ENCODE measurements around the gene THSD7B.
"Not testable (repeated sequence)": the region's sequence is repeated elsewhere in the genome, so short reads cannot be mapped to it uniquely, and the experiment has no call there.

THSD7B gene

GRCh38 chr2:137298377-137298776 lies 533.0 kb downstream of the THSD7B start:
- DNase-seq = no peak

GRCh38 chr2:137300987-137301386 lies 535.6 kb downstream of the THSD7B start:
- DNase-seq = no peak

DNA sequence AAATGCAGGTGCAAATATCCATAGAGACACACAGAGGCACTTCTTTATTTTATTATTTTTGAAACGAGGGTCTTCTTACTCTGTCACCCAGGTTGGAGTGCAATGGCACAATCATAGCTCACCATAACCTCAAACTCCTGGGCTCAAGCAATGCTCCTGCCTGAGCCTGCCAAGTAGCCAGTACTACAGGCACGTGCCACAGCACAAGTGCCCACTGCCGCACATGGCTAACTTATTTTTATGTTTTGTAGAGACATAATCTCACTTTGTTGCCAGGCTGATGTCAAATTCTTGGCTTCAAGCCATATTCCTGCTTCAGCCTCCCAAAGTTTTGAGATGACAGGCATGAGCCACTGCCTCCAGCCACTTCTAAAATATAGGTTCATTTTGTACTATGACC lies 537.6 kb downstream of the THSD7B start:
- DNase-seq = no peak

DNA sequence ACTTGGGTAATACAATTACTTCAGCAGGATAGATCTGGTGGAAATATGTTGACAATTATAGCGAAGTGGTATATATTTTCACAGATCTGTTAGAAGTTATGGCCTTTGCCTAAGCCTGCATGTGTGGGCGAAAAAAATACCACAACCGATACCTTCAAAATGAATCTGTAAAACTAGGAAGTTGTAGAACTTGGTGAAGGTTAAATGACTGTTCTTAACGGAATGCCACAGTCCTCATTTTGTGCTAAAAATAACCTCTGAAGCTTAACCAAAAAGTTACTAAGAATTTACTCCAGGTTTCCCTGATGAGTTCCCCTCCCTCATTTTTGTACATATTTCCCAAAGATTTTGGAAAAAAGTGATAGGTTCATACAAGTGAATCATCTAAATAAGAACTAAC lies 550.7 kb downstream of the THSD7B start:
- DNase-seq = no peak

DNA sequence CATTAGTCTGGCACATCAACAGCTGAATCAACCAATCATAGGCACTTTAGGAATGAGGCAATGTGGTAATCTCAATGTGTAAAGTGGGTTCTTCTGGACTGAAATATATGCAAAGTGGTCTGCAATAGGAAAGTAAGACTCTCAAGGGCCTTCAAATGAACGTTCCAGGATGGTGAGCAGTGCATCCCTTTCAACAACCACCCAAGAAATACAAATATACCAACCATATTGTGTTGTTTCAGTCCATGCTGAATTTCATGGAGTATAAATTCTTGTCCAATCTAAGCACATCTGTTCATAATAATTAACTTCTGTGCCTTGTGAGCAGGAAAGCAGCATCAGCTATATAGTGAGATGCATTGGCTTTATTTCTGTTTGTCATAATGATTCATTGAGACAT lies 556.2 kb downstream of the THSD7B start:
- DNase-seq = no peak

- not testable (repeated sequence) for DNase-seq
Measured at GRCh38 chr2:137331562-137331961, 566.2 kb downstream of the THSD7B start.

- no peak for DNase-seq
Measured at GRCh38 chr2:137333386-137334165, 568.2 kb downstream of the THSD7B start.

GRCh38 chr2:137336067-137336466 lies 570.7 kb downstream of the THSD7B start:
- no peak for DNase-seq

DNA sequence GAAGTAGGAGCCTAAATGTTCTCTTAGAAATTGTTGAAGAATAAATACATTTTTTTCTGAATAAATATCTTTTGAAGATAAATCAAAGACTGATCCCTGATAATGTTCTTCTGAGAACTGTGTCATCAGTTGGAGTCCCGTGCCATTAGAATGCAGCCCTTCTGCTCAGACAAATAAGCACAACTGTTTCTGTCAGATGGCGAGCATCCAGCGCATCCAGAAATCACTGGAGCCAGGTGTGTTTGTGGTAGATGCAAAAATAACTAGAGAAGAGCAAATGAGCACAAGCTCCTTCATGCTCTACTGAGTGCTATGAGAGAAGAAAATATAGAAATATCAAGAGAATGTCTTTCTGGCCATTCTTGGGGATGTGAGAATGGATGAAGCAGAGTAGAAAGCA lies 573.7 kb downstream of the THSD7B start:
- no peak for DNase-seq

DNA sequence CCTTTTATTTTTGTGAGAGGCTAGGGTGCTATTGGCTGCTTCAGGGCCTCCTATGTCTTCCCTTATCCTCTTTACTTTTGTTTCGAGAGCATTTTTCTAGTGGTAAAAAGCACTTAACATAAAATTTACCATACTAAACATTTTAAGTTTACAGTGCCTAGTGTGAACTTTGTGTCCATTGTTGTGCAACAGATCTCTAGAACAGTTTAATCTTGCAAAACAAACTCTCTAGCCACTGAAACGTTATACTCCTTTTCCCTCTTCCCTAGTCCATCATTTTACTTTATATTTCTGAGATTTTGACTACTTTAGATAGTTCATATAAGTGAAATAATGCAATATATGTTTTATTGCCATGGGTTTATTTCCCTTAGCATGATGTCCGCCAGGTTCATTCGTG lies 580.6 kb downstream of the THSD7B start:
- DNase-seq = no peak

DNA sequence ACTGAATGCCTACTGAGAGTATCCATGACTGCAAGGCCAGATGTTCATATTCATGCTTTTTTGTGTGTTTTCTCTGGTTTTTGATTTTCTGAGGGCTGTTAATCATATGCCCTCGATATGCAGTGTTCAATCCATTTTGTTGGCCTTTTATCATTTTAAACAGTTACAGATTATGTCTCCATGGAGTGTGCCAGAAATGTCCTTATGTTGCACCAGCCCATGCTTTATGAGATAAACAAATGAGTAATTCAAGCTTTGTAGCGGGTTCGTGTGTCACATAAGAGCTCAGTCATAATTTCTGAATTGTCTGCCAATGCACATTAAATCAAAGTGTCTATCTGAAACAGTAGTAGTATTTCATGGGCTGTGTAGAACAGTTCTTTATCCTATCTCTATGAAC lies 583.0 kb downstream of the THSD7B start:
- no peak for DNase-seq

GRCh38 chr2:137357634-137358033 lies 592.3 kb downstream of the THSD7B start:
- DNase-seq = no peak

DNA sequence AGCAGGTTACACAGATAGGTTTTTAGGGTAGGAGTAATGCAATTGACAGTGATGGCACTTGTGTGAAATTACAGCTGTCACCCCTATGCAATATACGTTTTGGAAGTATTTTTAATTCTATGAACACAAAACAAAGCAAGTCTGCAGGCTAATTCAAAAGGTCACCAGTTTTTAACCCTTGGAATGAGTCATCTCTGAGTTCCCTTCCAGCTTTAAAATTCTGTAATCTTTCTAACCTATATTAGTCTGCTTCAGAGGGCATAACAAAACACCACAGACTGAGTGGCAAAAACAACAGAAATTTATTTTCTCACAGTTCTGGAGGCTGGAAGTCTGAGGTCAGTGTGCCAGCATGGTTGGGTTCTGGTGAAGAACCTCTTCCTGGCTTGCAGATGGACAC lies 602.0 kb downstream of the THSD7B start:
- DNase-seq = no peak

GRCh38 chr2:137369106-137369505 lies 603.8 kb downstream of the THSD7B start:
- DNase-seq = no peak

- DNase-seq = no peak
Measured at GRCh38 chr2:137379186-137379585, 613.8 kb downstream of the THSD7B start.

DNA sequence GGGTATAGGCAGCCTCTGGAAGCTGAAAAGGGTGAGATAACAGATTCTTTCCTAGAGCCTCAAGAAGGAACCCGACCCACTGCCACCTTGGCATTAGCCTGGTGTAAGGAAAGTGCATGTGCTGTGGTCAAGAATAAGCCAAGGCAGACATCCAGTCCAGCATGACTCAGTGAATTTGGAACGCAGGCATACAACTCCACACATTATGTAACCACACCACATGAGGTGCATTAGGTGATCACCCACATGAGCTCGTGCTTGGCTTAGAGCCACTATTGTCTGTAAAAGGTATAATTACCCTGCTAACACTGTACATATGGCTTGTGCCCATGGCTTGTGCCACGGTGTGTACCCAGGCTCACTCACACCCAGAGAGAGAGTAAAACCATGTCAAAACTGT lies 615.3 kb downstream of the THSD7B start:
- no peak for DNase-seq

DNA sequence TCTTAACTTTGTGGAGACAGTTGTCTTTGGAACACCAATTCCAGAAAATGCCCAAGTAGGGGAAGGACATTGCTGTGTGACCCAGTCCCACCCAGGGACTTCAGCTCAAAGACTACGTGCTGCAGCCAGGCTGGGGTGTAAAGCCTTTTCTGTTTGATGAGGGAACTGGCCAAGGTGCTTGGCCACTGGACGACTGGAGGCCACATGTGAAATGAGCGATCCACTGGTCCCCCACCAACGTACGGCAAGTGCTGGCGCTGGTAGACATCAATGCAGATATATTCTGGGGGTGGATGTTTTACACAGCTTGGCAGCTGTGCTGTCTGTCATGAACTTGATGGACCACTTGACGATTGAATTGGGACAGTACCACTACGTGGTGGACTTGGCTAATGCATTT lies 616.4 kb downstream of the THSD7B start:
- DNase-seq = no peak

DNA sequence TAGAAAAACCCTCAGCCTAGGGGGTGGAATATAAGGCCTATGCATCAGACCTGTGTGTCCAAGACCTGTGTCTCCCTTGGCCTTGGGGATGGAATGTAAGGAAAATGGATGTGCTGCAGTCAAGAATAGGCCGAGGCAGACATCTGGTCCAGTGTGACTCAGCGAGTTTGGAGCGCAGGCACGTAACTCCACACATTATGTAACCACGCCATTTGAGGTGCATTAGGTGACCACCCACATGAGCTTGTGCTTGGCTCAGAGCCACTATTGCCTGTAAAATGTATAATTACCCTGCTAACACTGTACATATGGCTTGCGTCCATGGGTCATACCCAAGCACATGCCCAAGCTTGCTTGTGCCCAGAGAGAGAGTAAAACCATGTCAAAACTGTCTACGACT lies 618.0 kb downstream of the THSD7B start:
- no peak for DNase-seq

- DNase-seq = no peak
Measured at GRCh38 chr2:137387044-137387443, 621.7 kb downstream of the THSD7B start.

DNA sequence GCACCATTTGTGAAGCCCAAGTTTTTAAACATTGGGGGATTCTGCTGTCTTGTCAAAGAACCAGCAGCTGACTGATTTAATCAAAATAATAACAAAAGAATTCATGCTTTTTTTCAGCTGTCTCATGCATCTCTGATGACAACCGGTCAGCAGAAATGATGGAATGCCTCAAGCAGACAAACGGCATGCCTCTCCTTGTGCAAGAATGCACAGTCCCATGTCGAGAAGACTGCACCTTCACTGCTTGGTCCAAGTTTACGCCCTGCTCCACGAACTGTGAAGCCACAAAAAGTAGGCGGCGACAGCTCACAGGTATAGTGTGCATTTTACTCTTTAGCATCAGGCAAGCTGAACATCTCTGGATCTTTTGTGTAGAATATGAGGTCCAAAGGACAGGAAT lies 640.2 kb downstream of the THSD7B start:
- no peak for DNase-seq

GRCh38 chr2:137411585-137411984 lies 646.2 kb downstream of the THSD7B start:
- DNase-seq = no peak

DNA sequence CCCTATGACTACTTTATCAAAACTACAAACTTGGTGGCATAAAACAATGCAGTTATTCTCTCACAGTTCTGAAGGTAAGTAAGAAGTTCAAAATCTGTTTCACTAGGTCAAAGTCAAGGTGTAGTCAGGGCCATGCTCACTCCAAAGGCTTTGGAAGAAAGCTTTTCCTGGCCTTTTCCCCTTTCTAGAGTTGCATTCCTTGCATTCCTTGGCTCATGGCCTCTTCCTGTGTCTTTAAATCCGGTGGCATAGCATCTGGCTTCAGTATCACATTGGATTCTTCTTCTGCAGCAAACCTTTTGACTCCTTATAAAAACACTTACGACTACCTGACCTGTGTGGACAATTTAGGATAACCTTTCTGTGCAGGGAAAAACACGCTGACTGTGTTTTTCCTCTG lies 655.4 kb downstream of the THSD7B start:
- DNase-seq = no peak

GRCh38 chr2:137435162-137435561 lies 669.8 kb downstream of the THSD7B start:
- DNase-seq = no peak

DNA sequence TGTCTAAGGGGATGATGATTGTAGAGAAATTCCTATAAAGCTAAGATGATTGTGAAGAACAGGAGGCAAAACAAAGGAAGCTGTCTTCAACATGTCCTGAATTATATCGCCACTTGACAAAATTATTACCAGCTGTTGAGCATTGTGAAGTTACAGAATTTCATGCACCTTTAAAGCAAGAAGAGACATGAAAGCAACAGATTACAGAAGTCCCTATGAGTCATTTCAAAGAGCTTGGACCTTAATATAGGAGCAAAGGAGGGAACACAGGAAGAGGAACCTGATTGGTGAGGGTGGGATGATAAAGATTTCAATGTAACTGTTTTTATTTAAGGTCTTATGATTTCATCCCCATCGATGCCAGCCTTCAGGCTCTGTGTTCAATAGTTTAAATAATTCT lies 672.0 kb downstream of the THSD7B start:
- no peak for DNase-seq

DNA sequence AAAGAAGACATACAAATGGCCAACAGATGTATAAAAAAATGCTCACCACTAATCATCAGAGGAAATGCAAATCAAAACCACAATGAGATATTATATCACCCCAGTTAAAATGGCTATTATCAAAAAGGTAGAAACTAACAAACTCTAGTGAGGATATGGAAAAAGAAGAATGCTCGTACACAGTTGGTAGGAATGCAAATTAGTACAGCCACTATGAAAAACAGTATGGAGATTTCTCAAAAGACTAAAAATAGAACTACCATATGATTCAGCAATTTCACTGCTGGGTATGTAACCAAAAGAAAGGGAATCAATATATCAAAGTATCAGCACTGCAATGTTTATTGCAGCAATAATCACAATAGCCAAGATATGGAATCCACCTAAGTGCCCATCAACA lies 679.6 kb downstream of the THSD7B start:
- no peak for DNase-seq

Measured in activated naive CD4-positive, alpha-beta T cell treated with anti-CD3 and anti-CD28 coated beads, Interleukin-2, amount 50 U/mL, for 16 hours (primary cell).